ENCODE data around the gene DVL2.

GRCh38 chr17:7261379-7262191 lies 27.3 kb upstream of the DVL2 start:
- TF ChIP-seq CTCF (conservative IDR thresholded peaks at IDR 0.05; ENCODE audit: low read depth, low read length) (no peak), EZH2 (IDR thresholded peaks at IDR 0.05; ENCODE audit: low read length, unreplicated experiment) (no peak)

All from PC-3 (cell line).